BLaER1 (cell line): Measurements from ENCODE around the gene P2RX4.

ENCODE experiments used
- H3K27ac ChIP-seq: shearing (Covaris generic); formaldehyde crosslinking; 2 replicates; pipeline ENCODE4 v1.8.1; 2022
- H3K27me3 ChIP-seq: shearing (Covaris generic); formaldehyde crosslinking; 2 replicates; pipeline ENCODE4 v1.8.1; 2022
- H3K36me3 ChIP-seq: shearing (Covaris generic); formaldehyde crosslinking; 2 replicates; pipeline ENCODE4 v1.8.1; 2022
- H3K4me1 ChIP-seq: shearing (Covaris generic); formaldehyde crosslinking; 2 replicates; pipeline ENCODE4 v1.8.1; 2022
- H3K4me2 ChIP-seq: shearing (Covaris generic); formaldehyde crosslinking; 2 replicates; pipeline ENCODE4 v1.8.1; 2022
- H3K4me3 ChIP-seq: shearing (Covaris generic); formaldehyde crosslinking; 2 replicates; pipeline ENCODE4 v1.8.1; 2022
- H3K9ac ChIP-seq: shearing (Covaris generic); formaldehyde crosslinking; 2 replicates; pipeline ENCODE4 v1.8.1; 2022
- H3K9me3 ChIP-seq: shearing (Covaris generic); formaldehyde crosslinking; 2 replicates; pipeline ENCODE4 v1.8.1; 2022
- H4K20me1 ChIP-seq: shearing (Covaris generic); formaldehyde crosslinking; 2 replicates; pipeline ENCODE4 v1.8.1; 2022
- Cebpa-rat ChIP-seq: shearing (Covaris generic); IDR thresholded peaks from 2 replicates; pipeline ENCODE4 v1.8.1; 2022

The P2RX4 gene

GRCh38 chr12:121172145-121172544, 37.8 kb upstream of the P2RX4 start:
- H3K9ac ChIP-seq, result no peak overlapping the region
- H3K4me3 ChIP-seq, result no peak overlapping the region
- no peak overlapping the region for H3K27ac ChIP-seq
- no peak for TF ChIP-seq Cebpa-rat
- H3K4me2 ChIP-seq, result no peak overlapping the region
- H4K20me1 ChIP-seq, result no peaks in the 10 kb centered on the region
- H3K27me3 ChIP-seq, result no peaks in the 10 kb centered on the region
- peaks cover 13% of the 10 kb centered on the region for H3K36me3 ChIP-seq
- H3K4me1 ChIP-seq, result peaks cover 13% of the 10 kb centered on the region
- H3K9me3 ChIP-seq, result no peaks in the 10 kb centered on the region

- peaks cover 5% of the 10 kb centered on the region; the same call in 1 of the 2 replicates for H3K36me3 ChIP-seq
- H3K27me3 ChIP-seq, result no peaks in the 10 kb centered on the region
- H3K4me2 ChIP-seq, result peak overlapping the region; percentile 33
- H3K4me3 ChIP-seq, result no peak overlapping the region
- no peaks in the 10 kb centered on the region for H4K20me1 ChIP-seq
- H3K27ac ChIP-seq, result no peak overlapping the region
- H3K9ac ChIP-seq, result no peak overlapping the region
- peaks cover 13% of the 10 kb centered on the region for H3K4me1 ChIP-seq
- no peak for TF ChIP-seq Cebpa-rat
- no peaks in the 10 kb centered on the region for H3K9me3 ChIP-seq
Measured at GRCh38 chr12:121175383-121176119, 34.4 kb upstream of the P2RX4 start.

- Histone ChIP-seq H4K20me1 (no peaks in the 10 kb centered on the region), H3K36me3 (peaks cover 5% of the 10 kb centered on the region; the same call in 1 of the 2 replicates), H3K9ac (no peak overlapping the region), H3K4me1 (peaks cover 13% of the 10 kb centered on the region), H3K9me3 (peaks cover 10% of the 10 kb centered on the region), H3K27me3 (no peaks in the 10 kb centered on the region), H3K4me3 (no peak overlapping the region), H3K27ac (no peak overlapping the region), H3K4me2 (no peak overlapping the region)
- no peak for TF ChIP-seq Cebpa-rat
Measured at GRCh38 chr12:121176826-121177529, 33.0 kb upstream of the P2RX4 start.

GRCh38 chr12:121181181-121181580, 28.7 kb upstream of the P2RX4 start:
- no peaks in the 10 kb centered on the region for H3K27me3 ChIP-seq
- H3K4me1 ChIP-seq, result peaks cover 12% of the 10 kb centered on the region
- peaks cover 13% of the 10 kb centered on the region for H3K9me3 ChIP-seq
- H3K9ac ChIP-seq, result no peak overlapping the region
- no peak for TF ChIP-seq Cebpa-rat
- H4K20me1 ChIP-seq, result no peaks in the 10 kb centered on the region
- H3K27ac ChIP-seq, result no peak overlapping the region
- peaks cover 10% of the 10 kb centered on the region for H3K36me3 ChIP-seq
- no peak overlapping the region for H3K4me3 ChIP-seq
- no peak overlapping the region for H3K4me2 ChIP-seq

GRCh38 chr12:121182222-121182893, 27.6 kb upstream of the P2RX4 start:
- Histone ChIP-seq H3K4me2 (no peak overlapping the region), H3K4me3 (no peak overlapping the region), H3K9ac (no peak overlapping the region)

GRCh38 chr12:121184425-121184824, 25.5 kb upstream of the P2RX4 start:
- no peaks in the 10 kb centered on the region for H3K27me3 ChIP-seq
- TF ChIP-seq Cebpa-rat, result no peak
- H3K27ac ChIP-seq, result no peak overlapping the region

More at GRCh38 chr12:121182222-121182893, 27.6 kb upstream of the P2RX4 start:
- Histone ChIP-seq H4K20me1 (no peaks in the 10 kb centered on the region), H3K4me1 (peaks cover 9% of the 10 kb centered on the region; the same call in 1 of the 2 replicates), H3K27ac (no peak overlapping the region), H3K36me3 (peaks cover 6% of the 10 kb centered on the region), H3K9me3 (peaks cover 13% of the 10 kb centered on the region), H3K27me3 (no peaks in the 10 kb centered on the region)
- TF ChIP-seq Cebpa-rat, result no peak

GRCh38 chr12:121184984-121185889, 24.7 kb upstream of the P2RX4 start:
- no peak overlapping the region for H3K27ac ChIP-seq
- H3K9ac ChIP-seq, result no peak overlapping the region
- peaks cover 9% of the 10 kb centered on the region; the same call in 1 of the 2 replicates for H3K4me1 ChIP-seq
- H3K9me3 ChIP-seq, result peaks cover 13% of the 10 kb centered on the region
- H3K4me3 ChIP-seq, result no peak overlapping the region
- no peaks in the 10 kb centered on the region for H3K27me3 ChIP-seq
- H3K36me3 ChIP-seq, result peaks cover 5% of the 10 kb centered on the region; the same call in 1 of the 2 replicates
- TF ChIP-seq Cebpa-rat, result no peak
- no peaks in the 10 kb centered on the region for H4K20me1 ChIP-seq
- H3K4me2 ChIP-seq, result no peak overlapping the region

More at GRCh38 chr12:121184425-121184824, 25.5 kb upstream of the P2RX4 start:
- no peak overlapping the region for H3K4me3 ChIP-seq
- H3K9ac ChIP-seq, result no peak overlapping the region
- H4K20me1 ChIP-seq, result no peaks in the 10 kb centered on the region
- H3K4me2 ChIP-seq, result no peak overlapping the region
- H3K4me1 ChIP-seq, result peaks cover 9% of the 10 kb centered on the region; the same call in 1 of the 2 replicates
- peaks cover 5% of the 10 kb centered on the region; the same call in 1 of the 2 replicates for H3K36me3 ChIP-seq
- H3K9me3 ChIP-seq, result peaks cover 13% of the 10 kb centered on the region

- Histone ChIP-seq H3K9ac (no peak overlapping the region), H3K4me3 (no peak overlapping the region), H4K20me1 (no peaks in the 10 kb centered on the region), H3K36me3 (peaks cover 5% of the 10 kb centered on the region; the same call in 1 of the 2 replicates), H3K9me3 (peaks cover 5% of the 10 kb centered on the region), H3K27ac (no peak overlapping the region), H3K4me1 (peaks cover 9% of the 10 kb centered on the region; the same call in 1 of the 2 replicates), H3K4me2 (no peak overlapping the region), H3K27me3 (no peaks in the 10 kb centered on the region)
- no peak for TF ChIP-seq Cebpa-rat
Measured at GRCh38 chr12:121186826-121187225, 23.1 kb upstream of the P2RX4 start.

GRCh38 chr12:121187501-121187900, 22.4 kb upstream of the P2RX4 start:
- Histone ChIP-seq H4K20me1 (no peaks in the 10 kb centered on the region), H3K4me2 (no peak overlapping the region), H3K27me3 (no peaks in the 10 kb centered on the region), H3K9ac (no peak overlapping the region), H3K4me3 (no peak overlapping the region), H3K4me1 (peaks cover 9% of the 10 kb centered on the region; the same call in 1 of the 2 replicates), H3K9me3 (no peaks in the 10 kb centered on the region; the same call in 1 of the 2 replicates), H3K27ac (no peak overlapping the region), H3K36me3 (peaks cover 5% of the 10 kb centered on the region; the same call in 1 of the 2 replicates)
- TF ChIP-seq Cebpa-rat, result no peak
